HG03469 (cell line): ENCODE results near the gene GLUL.
A peak's percentile ranks its signal among the peaks of the same experiment; 100 is the strongest.

ENCODE experiments used
- ATAC-seq: cut with Tn5 transposase; IDR thresholded peaks from one replicate; pipeline ENCODE4 v1.9.1; 2021; ENCODE audit warnings: mild to moderate bottlenecking, moderate library complexity, moderate number of reproducible peaks; ENCODE audit not compliant: unreplicated experiment

Gene GLUL

DNA sequence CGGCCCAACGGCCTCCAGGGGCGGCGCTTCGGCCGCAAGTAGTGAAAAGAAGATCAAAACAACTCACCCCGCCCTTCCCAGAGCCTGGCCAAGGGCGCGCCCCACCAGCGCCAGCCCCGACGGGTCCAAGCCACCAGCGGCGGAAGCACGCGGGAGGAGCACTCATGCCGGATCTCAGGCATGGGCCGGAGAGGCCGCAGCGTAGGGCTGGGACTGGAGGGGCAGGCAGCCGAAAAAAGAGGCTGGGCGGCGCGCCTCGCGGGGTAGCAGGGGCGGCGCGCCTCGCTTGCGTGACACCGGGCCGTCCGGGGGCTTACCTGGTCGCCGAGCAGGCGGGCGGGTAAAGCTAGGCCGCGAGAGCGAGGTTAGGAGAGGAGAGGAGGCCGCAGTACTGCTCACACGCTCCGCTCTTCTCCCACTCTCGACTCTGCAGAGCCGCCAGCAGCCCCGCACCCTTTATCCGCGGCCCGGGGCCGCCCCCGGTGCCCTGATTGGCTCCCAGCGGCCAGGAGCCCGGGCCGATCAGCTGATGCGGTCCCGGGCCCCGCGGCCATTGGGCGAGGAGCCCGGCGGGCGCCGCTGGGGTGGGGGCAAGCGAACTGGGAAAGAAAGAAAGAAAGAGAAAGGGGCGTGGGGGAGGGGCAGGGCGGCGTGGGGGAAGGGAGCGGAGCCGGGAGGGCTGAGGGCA, at the start of gene GLUL:
GLUL (minus strand) TSS at position 429 of the 688 bp plus-strand sequence. CDS start 3,053 bp downstream, outside the sequence.
- peak; percentile 68 for ATAC-seq

DNA sequence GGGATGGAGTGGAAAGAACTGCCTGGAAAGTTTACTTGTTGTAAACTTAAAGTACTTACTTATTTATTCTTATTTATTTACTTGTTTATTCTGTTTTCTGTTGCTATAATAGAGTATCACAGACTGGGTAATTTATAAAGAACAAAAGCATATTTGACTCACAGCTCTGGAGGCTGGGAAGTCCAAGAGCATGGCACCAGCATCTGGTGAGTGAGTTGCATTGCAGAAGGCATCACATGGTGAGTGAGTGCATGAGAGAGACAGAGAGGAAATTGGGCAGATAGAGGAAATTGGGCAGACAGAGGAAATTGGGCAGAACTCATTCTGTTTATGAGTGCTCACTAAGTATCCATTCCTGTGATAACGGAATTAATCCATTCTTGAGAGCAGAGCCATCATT, 46.7 kb upstream of the GLUL start:
- no peak for ATAC-seq

DNA sequence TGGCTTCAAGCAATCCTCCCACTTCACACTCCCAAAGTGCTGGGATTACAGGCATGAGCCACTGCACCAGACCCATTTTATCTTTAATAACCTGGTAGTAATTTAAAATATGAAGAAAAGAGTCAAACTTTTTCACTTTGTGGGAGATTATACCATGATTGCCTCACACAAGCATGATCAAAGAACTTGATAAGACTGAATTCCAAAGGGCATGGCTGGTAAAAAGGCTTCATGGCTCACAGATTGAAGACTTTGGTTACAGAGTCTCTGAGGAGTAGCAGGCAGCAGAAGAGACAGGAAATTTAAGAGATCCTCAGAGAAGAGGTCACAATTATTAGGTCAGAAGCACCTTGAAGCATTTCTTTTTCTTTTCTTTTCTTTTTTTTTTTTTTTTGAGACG, 42.0 kb upstream of the GLUL start:
- ATAC-seq: no peak

DNA sequence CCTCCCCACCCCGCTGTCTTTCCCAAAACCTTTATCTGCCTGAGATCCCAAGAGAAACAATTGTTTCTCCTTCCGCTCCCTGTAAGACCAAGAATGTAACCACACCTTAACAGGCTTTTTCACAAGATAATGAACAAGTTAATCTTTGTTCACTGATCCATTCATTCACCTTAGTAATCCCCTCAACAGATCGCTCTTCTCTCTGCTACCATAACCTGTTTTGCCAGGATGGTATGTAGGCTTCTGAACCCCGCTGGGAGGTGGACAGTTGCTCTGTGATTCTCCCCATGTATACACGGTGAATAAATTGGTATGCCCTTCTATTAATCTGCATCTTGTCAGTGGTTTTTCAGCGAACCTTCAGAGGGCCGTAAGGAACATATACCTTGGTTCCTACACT, 39.7 kb upstream of the GLUL start:
- ATAC-seq: no peak

DNA sequence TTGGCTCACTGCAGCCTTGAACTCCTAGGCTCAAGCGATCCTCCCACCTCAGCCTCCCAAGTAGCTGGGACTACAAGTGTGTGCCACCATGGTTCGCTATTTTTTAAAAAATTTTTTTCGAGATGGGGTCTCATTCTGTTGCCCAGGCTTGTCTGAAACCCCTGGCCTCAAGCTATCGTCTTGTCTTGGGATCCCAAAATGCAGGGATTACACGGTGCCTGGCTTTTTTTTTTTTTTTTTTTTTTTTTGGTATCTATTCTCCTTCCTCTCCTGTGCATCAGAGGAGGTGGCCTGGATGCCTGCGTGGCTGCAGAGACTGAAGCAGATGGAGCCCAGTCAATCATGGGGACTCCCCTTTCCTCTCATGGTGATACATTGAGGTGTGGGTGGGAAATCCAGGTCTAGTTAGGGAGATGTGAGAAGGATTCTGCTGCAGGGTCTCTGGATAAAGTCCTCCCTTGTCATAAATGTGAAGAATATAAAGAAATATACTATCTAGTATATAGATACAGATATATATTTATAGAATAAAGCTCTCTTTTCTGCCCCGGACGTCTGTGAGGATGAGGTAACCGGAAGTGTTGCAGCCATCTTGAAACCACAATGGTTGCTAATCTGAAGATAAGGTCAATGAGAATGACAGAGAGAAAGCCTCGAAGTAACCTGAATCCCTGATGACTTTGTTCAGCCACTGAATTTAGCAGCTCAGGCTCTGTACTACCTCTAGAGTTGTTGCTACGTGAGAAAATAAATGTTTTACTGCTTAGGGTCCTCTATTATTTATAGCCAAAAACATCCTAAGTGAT, 38.9 kb upstream of the GLUL start:
- no peak for ATAC-seq

DNA sequence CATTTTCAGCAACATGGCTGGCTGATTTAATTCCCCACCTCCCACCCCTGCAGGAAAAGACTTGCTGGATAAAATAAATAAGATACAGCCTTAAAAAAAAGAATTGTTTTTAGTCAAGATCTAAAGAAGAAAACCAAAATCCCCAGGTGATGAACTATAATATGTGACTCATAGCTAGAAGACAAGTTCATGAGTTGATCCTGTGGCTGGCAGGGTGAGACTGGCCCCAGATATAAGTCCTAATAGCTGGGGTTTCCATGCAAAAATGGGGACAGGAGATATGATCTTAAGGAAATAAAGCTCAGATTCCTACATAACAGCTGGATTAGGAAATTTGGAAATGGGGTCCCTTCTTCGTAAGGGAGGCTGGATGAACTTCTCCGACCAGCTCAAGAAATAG, 36.5 kb upstream of the GLUL start:
- no peak for ATAC-seq

DNA sequence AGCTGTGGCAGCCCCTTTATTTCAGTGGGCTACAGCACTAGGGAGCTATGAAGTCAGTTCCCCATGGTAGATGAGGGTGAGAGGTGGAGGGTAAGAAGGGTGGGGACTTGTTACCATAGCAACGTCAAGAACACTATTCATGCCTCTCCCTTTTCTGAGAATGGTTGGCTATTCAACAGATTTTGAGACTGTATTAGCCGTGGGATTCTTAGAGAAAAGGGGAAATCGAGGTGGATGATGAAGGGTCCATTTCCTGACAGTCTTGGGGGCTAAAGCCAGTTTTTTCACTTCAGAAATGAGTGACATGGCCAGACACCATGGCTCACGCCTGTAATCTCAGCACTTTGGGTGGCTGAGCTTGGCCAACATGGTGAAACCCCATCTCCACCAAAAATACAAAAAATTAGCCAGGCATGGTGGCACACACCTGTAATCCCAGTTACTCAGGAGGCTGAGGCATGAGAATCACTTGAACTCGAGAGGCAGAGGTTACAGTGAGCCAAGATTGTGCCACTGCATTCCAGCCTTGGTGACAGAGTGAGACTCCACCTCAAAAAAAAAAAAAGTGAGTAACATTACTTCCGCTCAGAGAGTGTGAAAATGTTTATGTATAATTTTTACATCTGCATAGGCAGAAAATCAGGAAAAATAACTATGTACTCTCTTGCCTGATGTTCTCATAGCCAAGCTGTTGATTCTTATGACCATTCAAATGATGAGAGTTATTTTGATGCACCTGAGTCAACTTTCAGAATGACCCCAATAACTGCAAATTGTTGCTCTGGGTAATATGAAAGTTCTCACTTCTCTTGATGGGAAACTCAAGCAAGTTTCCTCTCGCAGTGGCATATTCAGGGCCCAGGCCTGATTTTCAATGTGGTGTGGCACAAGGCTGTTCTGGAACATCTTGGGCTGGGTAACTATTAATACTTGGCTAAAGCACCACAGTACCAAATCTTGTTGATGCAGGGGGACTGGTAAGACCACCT, 35.1 kb upstream of the GLUL start:
- ATAC-seq: peak; percentile 53

DNA sequence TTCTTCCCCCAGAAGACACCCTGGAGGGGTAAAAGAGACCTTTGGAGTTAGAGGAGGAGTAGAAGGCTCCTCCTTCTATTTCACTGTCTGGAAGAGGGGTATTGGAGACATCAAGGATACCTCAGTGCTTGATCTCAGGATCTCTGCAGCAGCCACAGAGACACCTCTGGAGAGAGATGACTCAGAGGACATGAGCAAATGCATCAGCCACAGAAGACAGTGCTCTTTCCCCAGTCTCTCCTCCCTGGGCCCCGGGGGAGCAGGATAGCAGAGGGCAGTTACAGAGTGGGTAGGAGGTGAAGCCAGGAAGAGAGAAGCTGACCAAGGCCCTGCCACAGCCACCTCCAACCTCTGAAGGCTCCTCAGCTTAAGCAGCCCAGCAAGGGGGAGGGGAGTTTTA, 24.2 kb upstream of the GLUL start:
- no peak for ATAC-seq

DNA sequence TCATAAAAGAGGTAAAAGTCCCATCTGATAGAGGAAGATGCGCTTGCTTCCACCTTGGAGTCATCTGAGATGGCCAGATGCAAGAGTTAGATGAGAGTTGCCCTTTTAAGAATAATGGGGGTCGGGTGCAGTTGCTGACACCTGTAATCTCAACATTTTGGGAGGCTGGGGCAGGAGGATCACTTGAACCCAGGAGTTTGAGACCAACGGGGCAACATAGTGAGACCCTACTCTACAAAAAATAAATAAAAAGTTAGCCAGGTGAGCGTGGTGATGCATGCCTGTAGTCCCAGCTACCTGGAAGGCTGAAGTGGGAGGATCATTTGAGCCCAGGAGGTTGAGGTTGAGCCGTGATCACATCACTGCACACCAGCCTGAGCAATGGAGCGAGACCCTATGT, 22.4 kb upstream of the GLUL start:
- ATAC-seq: no peak

DNA sequence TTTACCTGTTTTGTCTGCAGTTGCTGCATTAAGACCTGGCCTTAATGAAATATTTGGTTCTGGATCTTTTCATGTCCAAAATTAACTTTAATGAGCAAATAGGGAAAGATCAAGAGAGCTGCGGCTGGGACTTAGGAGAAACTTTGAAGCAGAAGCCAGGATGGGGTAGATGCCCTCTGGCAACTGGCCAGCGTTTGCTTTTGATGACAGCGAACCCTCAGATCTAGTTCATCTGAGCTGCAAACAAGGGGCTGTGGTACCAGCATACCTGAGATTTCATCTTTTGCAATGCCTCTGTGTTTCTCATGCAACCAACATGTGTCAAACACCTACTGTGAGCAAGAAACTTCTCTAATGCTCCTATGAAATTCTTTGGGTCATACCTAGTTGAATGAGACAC, 21.9 kb upstream of the GLUL start:
- ATAC-seq: no peak

DNA sequence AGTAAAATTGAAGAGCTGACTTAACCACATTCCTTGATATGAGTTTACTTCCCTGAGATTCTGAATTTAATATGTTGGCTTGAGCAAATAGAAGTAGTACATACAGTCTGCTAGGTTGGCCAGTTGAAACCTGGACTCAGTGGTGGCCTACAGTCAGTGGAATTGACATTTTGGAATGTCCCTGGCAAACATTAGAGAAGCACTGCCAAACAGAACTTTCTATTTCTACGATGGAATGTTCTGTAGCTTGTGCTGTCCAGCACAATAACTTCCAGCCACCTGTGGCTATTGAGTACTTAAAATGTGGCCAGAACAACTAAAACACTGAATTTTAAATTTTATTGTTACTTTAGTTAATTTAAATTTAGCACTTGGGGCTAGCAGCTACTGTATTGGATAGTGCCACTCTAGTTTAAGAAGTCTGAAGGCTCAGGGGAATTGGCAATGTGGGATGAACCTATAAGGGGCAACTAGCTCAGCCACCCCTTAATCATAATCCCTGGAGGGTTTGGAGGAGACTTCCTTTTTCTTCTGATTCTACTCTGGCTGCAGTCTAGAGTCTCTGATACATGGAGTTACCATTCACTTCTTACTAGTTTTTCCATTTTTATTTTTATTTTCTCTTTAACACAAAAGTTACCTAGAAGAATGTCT, 19.2 kb upstream of the GLUL start:
- ATAC-seq: no peak

DNA sequence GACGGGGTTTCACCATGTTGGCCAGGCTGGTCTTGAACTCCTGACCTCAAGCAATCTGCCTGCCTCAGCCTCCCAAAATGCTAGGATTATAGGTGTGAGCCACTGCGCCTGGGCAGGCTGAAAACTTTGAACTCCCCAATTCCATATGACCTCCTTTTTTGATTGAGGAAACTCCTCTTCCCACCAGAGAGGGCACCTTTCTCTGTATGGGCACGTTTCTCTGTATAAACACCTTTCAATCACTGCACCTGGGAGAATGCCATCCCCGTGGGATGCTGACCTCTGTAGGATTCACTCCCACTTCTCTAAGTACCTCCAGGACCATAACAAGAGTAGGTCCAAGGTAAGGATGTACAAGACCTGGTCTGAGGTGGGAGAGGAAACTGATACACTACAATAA, 18.5 kb upstream of the GLUL start:
- no peak for ATAC-seq

DNA sequence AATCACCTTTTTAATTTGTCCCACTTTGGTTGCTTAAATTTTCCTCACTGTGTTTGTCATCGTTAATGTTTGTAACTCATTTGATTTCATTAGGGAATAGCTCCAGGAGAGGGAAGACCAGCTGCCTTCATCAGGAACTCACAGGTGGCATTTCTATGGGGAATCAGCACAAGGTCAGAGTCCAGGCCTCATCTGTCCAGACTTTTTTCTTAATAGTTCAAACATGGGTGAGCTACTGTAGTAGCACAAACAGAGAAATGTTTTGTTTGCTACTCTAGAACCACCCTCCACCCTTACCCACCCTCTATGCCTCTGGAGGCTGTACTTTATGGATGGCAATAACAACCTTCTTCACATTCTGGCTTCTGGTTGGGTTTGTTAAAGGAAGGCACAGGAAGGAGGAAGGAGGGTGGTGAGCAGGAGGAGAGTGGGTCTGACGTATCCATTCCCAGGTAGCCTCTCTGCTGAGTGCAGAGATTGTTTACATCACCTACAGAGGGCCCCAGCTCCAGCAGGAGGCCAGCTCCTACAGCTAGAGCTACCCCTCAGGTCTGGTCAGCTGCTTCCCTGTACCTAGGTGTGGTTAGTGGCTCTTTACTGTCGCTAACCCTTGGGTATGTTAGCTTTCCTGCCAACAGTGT, 17.0 kb upstream of the GLUL start:
- no peak for ATAC-seq

DNA sequence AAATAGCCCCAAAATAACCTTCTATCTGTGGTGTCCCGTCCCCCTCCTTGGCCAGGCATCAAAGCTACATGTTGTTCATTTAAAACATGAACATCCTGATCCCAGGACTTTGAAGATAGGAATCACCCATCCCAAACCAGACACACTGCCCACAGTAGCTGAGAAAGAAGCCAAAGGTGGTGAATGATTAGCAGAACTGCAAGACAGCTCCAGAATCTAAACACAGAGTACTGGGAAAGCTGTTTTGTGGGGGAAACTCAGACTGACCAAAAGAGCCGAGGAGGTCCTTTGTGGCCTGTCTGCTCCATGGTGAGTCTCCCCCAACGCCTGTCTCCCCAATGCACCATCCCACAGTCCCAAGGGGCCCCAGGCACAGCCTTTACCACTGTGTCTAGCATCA, 16.1 kb upstream of the GLUL start:
- no peak for ATAC-seq

DNA sequence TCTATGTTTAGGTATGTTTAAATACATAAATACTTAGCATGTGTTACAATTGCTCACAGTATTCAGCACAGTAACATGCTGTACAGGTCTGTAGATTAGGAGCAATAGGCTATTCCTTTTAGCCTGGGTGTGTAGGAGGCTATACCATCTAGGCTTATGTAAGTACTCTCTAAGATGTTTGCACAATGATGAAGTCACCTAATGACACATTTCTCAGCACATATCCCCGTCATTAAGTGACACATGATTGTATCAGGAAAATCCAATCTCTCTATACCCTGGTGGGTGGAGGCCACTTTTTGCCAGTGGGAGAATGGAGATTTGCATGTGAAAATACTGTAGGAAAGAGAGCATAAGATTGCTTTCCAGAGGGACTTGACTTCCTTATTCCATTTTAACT, 14.4 kb upstream of the GLUL start:
- ATAC-seq: no peak

DNA sequence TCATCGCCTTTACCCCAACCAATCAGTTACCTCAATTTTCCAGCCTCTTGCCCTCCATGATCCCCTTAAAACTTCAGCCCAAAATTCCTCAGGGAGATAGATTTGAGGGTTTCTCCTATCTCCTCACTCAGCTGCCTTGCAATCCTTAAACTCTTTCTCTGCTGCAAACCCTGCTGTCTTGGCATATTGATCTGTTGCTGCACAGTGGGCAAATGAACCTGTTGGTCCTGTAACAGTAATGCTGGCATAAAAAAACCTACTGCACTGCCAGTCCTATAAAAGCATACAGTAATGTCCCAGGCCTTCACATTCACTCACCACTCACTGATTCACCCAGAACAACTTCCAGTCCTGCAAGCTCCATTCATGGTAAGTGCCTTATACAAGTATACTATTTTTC, 14.0 kb upstream of the GLUL start:
- ATAC-seq: no peak

DNA sequence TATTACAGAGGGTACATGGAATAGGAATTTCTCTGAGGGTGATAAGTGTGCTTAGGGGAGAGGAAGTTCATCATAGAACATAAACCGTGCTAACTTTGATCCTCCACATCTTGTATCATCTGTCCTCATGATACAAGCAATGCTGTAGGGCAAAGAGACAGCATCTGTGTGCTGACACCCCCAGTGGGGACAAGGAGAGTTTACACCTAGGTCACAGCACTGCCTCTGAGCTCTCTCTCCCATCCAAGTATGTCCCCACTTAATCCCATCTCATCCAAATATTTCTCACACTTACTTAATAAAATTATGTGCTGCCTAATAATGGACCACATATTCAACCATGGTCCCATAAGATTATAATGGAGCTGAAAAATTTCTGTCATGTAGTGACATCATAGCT, 13.2 kb upstream of the GLUL start:
- ATAC-seq: no peak

DNA sequence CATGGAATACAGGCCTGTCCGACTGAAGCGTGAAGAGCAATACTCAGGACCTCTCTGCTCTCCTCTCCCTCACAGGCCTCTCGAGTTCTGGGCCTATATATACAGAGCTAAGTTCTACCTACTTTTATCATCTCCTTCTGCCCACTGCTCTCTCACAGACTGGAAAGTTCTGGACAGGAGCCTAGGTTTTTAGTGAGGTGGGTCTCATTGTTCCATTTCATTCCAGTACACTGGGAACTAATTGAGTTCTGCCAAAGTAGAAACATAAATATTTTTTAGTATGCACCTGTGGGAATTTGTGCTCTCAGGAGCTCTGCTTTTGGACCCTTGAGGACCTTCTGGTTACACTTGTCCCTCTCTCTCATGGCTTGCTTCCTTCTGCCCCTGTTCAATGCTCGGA, 9.0 kb upstream of the GLUL start, which contains the start of gene TEDDM1:
TEDDM1 (minus strand) TSS at position 101 of the 400 bp plus-strand sequence. CDS start 182 bp downstream, outside the sequence.
- no peak for ATAC-seq

DNA sequence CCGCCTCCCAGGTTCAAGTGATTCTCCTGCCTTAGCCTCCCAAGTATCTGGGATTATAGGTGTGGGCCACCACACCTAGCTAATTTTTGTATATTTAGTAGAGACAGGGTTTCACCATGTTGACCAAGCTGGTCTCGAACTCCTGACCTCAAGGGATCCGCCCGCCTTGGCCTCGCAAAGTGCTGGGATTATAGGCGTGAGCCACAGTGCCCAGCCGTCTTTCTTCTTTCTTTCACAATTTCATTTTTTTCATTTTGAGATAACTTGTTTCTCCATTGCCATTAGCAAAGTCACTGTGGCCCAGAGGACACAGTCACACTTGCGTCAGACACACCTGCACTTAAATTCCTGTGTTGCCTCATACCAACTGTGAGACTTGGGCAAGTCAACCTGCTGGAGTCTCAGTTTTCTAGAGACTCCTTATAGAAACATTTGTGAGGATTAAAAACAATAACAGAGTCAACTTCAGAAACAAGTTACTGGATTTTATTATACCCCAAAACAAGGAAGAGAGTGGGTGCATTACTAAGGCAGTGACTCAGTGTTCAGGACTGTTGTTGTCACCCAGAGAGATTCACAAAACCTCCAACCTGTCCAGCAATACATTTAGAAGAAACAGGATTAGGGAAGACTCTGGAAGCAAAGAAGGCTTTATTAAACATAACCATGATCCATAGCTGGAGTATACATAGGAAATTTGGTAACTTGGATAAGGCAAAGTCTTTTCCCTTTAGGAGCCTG, 6.2 kb upstream of the GLUL start:
- ATAC-seq: no peak
